Astrocyte (in vitro differentiated cells and primary cell): ENCODE data around the gene ATG14. TPM values are rescaled to one million over a fixed set of nuclear protein-coding genes. Genes with fewer than 3 reads are reported as not detected.
A peak's percentile ranks its signal among the peaks of the same experiment; 100 is the strongest.

ENCODE experiments used
- DNase-seq: peaks from one replicate; pipeline ENCODE4 v3.0.0-alpha.2; 2010; ENCODE audit warnings: low read depth
- FAIRE-seq: peaks from 2 replicates; lab custom pipeline; 2011; peaks lifted over from hg19 to GRCh38; lab: Jason Lieb, UNC
- H2AFZ ChIP-seq: 2 replicates; pipeline ENCODE4 v1.6.0; 2012; ENCODE audit warnings: low read depth, low read length, inconsistent platforms
- H3K27ac ChIP-seq: 2 replicates; pipeline ENCODE4 v1.5.1; 2011; ENCODE audit warnings: low read depth, low read length, inconsistent platforms
- H3K27me3 ChIP-seq: 2 replicates; pipeline ENCODE4 v1.6.0; 2011; ENCODE audit warnings: low read length, inconsistent platforms; ENCODE audit not compliant: insufficient read depth
- H3K36me3 ChIP-seq: 2 replicates; pipeline ENCODE4 v1.5.1; 2011; ENCODE audit warnings: low read length, inconsistent platforms; ENCODE audit not compliant: insufficient read depth
- H3K4me1 ChIP-seq: 2 replicates; pipeline ENCODE4 v1.5.1; 2011; ENCODE audit warnings: low read length, inconsistent platforms; ENCODE audit not compliant: insufficient read depth
- H3K4me2 ChIP-seq: 2 replicates; pipeline ENCODE4 v1.6.0; 2012; ENCODE audit warnings: low read length, inconsistent platforms
- H3K4me3 ChIP-seq: 2 replicates; pipeline ENCODE4 v1.5.1; 2011; ENCODE audit warnings: low read depth, mild to moderate bottlenecking, low read length, inconsistent platforms; ENCODE audit not compliant: insufficient read depth
- H3K79me2 ChIP-seq: 2 replicates; pipeline ENCODE4 v1.6.0; 2012; ENCODE audit warnings: mild to moderate bottlenecking, low read length, inconsistent platforms; ENCODE audit not compliant: insufficient read depth
- H3K9ac ChIP-seq: 2 replicates; pipeline ENCODE4 v1.6.0; 2012; ENCODE audit warnings: mild to moderate bottlenecking, low read length, inconsistent platforms
- H3K9me3 ChIP-seq: 2 replicates; pipeline ENCODE4 v1.5.1; 2012; ENCODE audit warnings: low read depth, mild to moderate bottlenecking, low read length, inconsistent platforms; ENCODE audit not compliant: insufficient read depth
- H4K20me1 ChIP-seq: 2 replicates; pipeline ENCODE4 v1.6.0; 2012; ENCODE audit warnings: low read length, inconsistent platforms; ENCODE audit not compliant: insufficient read depth
- H3K27ac Mint-ChIP-seq: one replicate; pipeline ENCODE4 v1.8.0; 2021; ENCODE audit warnings: mild to moderate bottlenecking, mixed read lengths; ENCODE audit not compliant: unreplicated experiment
- H3K27me3 Mint-ChIP-seq: one replicate; pipeline ENCODE4 v1.8.0; 2021; ENCODE audit warnings: low read depth, mixed read lengths; ENCODE audit not compliant: unreplicated experiment
- H3K36me3 Mint-ChIP-seq: one replicate; pipeline ENCODE4 v1.8.0; 2021; ENCODE audit warnings: low read depth, mixed read lengths; ENCODE audit not compliant: unreplicated experiment
- H3K4me1 Mint-ChIP-seq: one replicate; pipeline ENCODE4 v1.8.0; 2021; ENCODE audit warnings: low read depth, mixed read lengths; ENCODE audit not compliant: unreplicated experiment
- H3K4me3 Mint-ChIP-seq: one replicate; pipeline ENCODE4 v1.8.0; 2021; ENCODE audit warnings: mild to moderate bottlenecking, moderate library complexity, mixed read lengths; ENCODE audit not compliant: unreplicated experiment
- H3K9me3 Mint-ChIP-seq: one replicate; pipeline ENCODE4 v1.8.0; 2021; ENCODE audit warnings: mild to moderate bottlenecking, mixed read lengths; ENCODE audit not compliant: unreplicated experiment
- EZH2 ChIP-seq: IDR thresholded peaks from 2 replicates; pipeline ENCODE4 v1.6.1; 2012; ENCODE audit warnings: mild to moderate bottlenecking, low read length, inconsistent platforms; ENCODE audit not compliant: insufficient read depth
- total RNA-seq: library from RNA; stranded (reverse); gene quantifications from 2 replicates; pipeline ENCODE4 v1.2.1, GENCODE V29; 2021
- TF ChIP-seq, protein P1 (sequence below): IDR thresholded peaks from 2 replicates; pipeline ENCODE4 v1.5.1; 2011; ENCODE audit warnings: low read depth, mild to moderate bottlenecking, inconsistent platforms, low read length, moderate library complexity; ENCODE audit not compliant: insufficient read depth

The ATG14 gene
- total RNA-seq, 1 donor from 2014 or later: 11.5 TPM

GRCh38 chr14:55377236-55377635 lies 34.4 kb downstream of the ATG14 start:
- H3K79me2 ChIP-seq: no peaks in the 10 kb centered on the region
- Mint-ChIP-seq H3K27me3 (no peaks in the 10 kb centered on the region), H3K27ac (no peak overlapping the region), H3K36me3 (peaks cover 17% of the 10 kb centered on the region), H3K4me1 (peaks cover 13% of the 10 kb centered on the region), H3K9me3 (no peaks in the 10 kb centered on the region), H3K4me3 (no peak overlapping the region)
- H3K4me1 ChIP-seq: no peaks in the 10 kb centered on the region
- H3K9me3 ChIP-seq: no peaks in the 10 kb centered on the region
- H3K4me2 ChIP-seq: no peak overlapping the region
- no peaks in the 10 kb centered on the region for H3K27me3 ChIP-seq
- H3K4me3 ChIP-seq: no peak overlapping the region
- H4K20me1 ChIP-seq: no peaks in the 10 kb centered on the region
- TF ChIP-seq, protein P1, sequence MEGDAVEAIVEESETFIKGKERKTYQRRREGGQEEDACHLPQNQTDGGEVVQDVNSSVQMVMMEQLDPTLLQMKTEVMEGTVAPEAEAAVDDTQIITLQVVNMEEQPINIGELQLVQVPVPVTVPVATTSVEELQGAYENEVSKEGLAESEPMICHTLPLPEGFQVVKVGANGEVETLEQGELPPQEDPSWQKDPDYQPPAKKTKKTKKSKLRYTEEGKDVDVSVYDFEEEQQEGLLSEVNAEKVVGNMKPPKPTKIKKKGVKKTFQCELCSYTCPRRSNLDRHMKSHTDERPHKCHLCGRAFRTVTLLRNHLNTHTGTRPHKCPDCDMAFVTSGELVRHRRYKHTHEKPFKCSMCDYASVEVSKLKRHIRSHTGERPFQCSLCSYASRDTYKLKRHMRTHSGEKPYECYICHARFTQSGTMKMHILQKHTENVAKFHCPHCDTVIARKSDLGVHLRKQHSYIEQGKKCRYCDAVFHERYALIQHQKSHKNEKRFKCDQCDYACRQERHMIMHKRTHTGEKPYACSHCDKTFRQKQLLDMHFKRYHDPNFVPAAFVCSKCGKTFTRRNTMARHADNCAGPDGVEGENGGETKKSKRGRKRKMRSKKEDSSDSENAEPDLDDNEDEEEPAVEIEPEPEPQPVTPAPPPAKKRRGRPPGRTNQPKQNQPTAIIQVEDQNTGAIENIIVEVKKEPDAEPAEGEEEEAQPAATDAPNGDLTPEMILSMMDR: no peak
- TF ChIP-seq EZH2: no peak
- peaks cover 14% of the 10 kb centered on the region for H3K36me3 ChIP-seq
- FAIRE-seq: no peak
- no peak overlapping the region for H3K9ac ChIP-seq
- H2AFZ ChIP-seq: no peak overlapping the region
- H3K27ac ChIP-seq: no peak overlapping the region
- no peak for DNase-seq

DNA sequence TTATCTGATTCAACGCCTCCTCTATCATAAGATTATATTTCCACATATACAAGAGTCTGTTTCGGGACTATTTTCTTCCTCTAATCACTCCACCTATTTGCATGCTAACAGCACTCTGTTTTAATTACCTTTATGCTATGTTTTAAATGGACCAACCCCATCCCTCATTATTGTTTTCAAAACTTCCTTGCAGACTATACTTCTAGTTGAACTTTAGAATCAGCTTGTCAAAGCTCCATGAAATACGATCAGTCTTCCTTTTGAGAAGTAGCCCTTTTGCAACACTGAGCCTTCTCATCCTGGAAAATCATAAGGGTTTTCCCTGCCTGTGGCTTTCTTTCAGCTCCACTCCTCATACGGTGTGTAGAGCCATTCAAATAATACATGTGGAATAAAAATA lies 36.9 kb downstream of the ATG14 start:
- Histone ChIP-seq H2AFZ (no peak overlapping the region), H3K9ac (no peak overlapping the region), H3K4me2 (no peak overlapping the region), H3K27me3 (no peaks in the 10 kb centered on the region), H3K79me2 (no peaks in the 10 kb centered on the region), H3K9me3 (no peaks in the 10 kb centered on the region), H3K4me1 (no peaks in the 10 kb centered on the region), H3K27ac (no peak overlapping the region), H4K20me1 (no peaks in the 10 kb centered on the region), H3K36me3 (peaks cover 7% of the 10 kb centered on the region), H3K4me3 (no peak overlapping the region)
- H3K27me3 Mint-ChIP-seq: no peaks in the 10 kb centered on the region
- no peaks in the 10 kb centered on the region for H3K9me3 Mint-ChIP-seq
- H3K4me3 Mint-ChIP-seq: no peak overlapping the region
- peaks cover 14% of the 10 kb centered on the region for H3K36me3 Mint-ChIP-seq
- no peak for FAIRE-seq
- TF ChIP-seq, protein P1: no peak
- no peak for TF ChIP-seq EZH2
- no peak for DNase-seq
- peaks cover 10% of the 10 kb centered on the region for H3K4me1 Mint-ChIP-seq
- no peak overlapping the region for H3K27ac Mint-ChIP-seq

DNA sequence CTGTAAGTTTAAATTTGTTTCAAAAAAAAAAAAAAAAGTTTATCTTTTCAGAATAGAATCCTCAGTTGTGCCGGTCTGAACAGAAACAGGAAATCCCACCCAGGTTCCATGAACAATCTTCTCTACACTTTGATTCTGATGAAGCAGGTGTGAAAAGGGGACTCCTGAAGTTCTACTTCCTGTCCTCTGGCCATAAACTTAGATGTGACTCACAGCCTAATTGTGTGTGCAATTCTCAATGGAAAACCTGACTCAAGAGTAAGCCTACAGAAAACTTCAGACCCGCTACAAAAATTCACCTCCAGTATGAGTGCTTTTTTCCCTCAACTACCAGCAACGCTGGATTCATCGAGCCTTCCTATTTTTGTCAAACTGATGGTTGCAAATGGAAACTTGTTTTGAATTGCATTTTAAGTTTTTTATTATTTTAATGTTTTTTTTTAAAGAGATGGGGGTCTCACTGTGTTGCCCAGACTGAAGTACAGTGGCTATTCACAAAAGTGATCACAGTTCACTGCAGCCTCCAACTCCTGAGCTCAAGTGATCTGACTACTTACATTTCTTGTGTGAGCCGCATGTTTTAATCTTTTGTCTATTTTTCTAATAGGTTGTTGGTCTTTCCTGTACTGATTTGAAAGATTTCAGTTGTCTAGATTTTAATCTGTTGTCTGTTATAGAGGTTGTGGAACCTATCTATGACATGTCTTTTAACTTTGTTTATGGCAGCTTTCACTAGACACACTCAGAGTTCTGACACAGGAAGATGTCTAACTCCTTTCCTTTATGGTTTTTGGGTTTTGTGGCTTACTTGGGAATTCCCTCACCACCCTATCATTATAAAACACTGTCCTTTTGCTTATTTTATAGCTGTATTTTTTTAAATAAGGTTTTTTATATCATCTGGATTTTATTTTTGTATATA lies 37.6 kb downstream of the ATG14 start:
- DNase-seq: peak; percentile 76
- no peaks in the 10 kb centered on the region for H4K20me1 ChIP-seq
- Mint-ChIP-seq H3K27me3 (no peaks in the 10 kb centered on the region), H3K9me3 (no peaks in the 10 kb centered on the region), H3K4me3 (no peak overlapping the region), H3K36me3 (peaks cover 19% of the 10 kb centered on the region), H3K27ac (no peak overlapping the region), H3K4me1 (peaks cover 10% of the 10 kb centered on the region)
- FAIRE-seq: no peak
- H3K36me3 ChIP-seq: peaks cover 7% of the 10 kb centered on the region
- no peak overlapping the region for H3K4me2 ChIP-seq
- no peaks in the 10 kb centered on the region for H3K9me3 ChIP-seq
- H3K4me3 ChIP-seq: no peak overlapping the region
- no peaks in the 10 kb centered on the region for H3K27me3 ChIP-seq
- TF ChIP-seq EZH2: no peak
- TF ChIP-seq, protein P1: no peak
- H3K9ac ChIP-seq: no peak overlapping the region
- no peak overlapping the region for H2AFZ ChIP-seq
- H3K79me2 ChIP-seq: no peaks in the 10 kb centered on the region
- H3K4me1 ChIP-seq: no peaks in the 10 kb centered on the region
- H3K27ac ChIP-seq: no peak overlapping the region
